AG09319 (cell line): ENCODE results near the gene ANKRA2.

Experiments
- DNase-seq: peaks from one replicate; pipeline ENCODE4 v3.0.0-alpha.2; 2010; ENCODE audit warnings: low read depth; ENCODE audit errors: extremely low read depth
- TF ChIP-seq, protein P1 (sequence below): IDR thresholded peaks from 2 replicates; pipeline ENCODE4 v1.5.1; 2011; ENCODE audit warnings: low read depth, mild to moderate bottlenecking, inconsistent platforms, low read length, moderate library complexity

ANKRA2 gene

GRCh38 chr5:73603998-73604397 lies 38.6 kb upstream of the ANKRA2 start:
- TF ChIP-seq, protein P1, sequence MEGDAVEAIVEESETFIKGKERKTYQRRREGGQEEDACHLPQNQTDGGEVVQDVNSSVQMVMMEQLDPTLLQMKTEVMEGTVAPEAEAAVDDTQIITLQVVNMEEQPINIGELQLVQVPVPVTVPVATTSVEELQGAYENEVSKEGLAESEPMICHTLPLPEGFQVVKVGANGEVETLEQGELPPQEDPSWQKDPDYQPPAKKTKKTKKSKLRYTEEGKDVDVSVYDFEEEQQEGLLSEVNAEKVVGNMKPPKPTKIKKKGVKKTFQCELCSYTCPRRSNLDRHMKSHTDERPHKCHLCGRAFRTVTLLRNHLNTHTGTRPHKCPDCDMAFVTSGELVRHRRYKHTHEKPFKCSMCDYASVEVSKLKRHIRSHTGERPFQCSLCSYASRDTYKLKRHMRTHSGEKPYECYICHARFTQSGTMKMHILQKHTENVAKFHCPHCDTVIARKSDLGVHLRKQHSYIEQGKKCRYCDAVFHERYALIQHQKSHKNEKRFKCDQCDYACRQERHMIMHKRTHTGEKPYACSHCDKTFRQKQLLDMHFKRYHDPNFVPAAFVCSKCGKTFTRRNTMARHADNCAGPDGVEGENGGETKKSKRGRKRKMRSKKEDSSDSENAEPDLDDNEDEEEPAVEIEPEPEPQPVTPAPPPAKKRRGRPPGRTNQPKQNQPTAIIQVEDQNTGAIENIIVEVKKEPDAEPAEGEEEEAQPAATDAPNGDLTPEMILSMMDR: no peak
- DNase-seq: no peak

GRCh38 chr5:73599380-73599779 lies 33.9 kb upstream of the ANKRA2 start:
- DNase-seq: no peak
- TF ChIP-seq, protein P1: no peak

GRCh38 chr5:73596705-73597328 lies 31.4 kb upstream of the ANKRA2 start:
- TF ChIP-seq, protein P1: peak; percentile 31
- DNase-seq: no peak

GRCh38 chr5:73592551-73592950 lies 27.1 kb upstream of the ANKRA2 start:
- DNase-seq: no peak
- TF ChIP-seq, protein P1: no peak

DNA sequence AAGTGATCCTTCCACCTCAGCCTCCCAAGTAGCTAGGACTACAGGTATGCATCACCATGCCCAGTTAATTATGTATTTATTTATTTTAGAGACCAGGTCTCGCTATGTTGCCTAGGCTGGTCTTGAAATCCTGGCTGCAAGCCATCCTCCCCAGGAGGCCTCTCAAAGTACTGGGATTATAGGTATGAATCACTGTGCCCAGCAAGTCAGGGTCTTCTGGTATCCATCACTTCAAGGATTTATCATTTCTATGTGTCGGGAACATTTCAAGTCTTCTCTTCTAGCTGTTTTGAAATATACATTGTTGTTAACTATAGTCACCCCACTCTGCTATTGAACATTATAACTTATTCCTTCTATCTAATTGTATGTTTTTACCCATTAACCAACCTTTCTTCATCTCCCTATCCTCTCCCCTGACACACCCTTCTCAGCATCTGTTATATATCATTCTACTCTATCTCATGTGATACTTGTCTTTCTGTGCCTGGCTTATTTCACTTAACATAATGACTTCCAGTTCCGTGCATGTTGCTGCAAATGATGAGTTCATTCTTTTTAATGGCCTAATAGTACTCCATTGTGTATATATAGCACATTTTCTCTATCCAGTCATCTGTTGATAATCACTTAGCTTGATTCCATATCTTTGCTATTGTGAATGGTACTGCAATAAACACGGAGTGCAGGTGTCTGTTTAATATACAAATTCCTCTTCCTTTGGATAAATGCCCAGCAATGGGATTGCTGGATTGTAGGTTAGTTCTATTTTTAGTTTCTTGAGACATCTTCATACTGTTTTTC lies 26.5 kb upstream of the ANKRA2 start:
- DNase-seq: no peak
- TF ChIP-seq, protein P1: no peak

GRCh38 chr5:73591102-73591695 lies 25.8 kb upstream of the ANKRA2 start:
- peak; percentile 74 for DNase-seq
- TF ChIP-seq, protein P1: peak; percentile 55

GRCh38 chr5:73587923-73588322 lies 22.5 kb upstream of the ANKRA2 start:
- no peak for DNase-seq
- TF ChIP-seq, protein P1: no peak
